ENCODE measurements around the gene LGR5. TPM values are rescaled to one million over a fixed set of nuclear protein-coding genes. Genes with fewer than 3 reads are reported as not detected.

LGR5 gene
- total and polyA plus RNA-seq, 9 of the 15 experiments (the other 6 are each of a cell fraction or from before 2014, with no cell fraction given): not detected

DNA sequence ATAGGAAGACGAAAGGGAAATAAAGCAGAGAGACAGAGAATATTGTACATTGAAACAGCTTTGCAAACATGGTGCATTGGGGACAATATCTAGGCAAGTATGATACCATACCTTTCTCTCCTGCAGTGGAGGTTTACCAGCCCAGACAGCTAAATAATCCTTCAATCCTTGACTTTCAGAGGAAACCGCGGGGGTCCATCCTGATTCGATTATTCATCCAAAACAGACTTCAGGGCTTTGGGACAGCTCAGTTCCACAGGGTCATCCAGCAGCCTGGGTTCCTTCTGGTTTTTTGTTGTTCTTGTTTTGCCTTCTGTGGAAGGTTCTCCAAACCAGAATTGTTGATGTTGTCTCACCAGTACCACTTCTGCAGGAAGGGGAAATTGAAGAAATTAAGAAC lies 81.5 kb downstream of the LGR5 start:
- BruUV-seq (replicated peaks): no TSS peak
- 0% methylated on average over 4 of the region's 4 CpGs for WGBS (ENCODE audit: insufficient coverage, low coverage, missing lambda C conversion rate)
- TF ChIP-seq, protein P1, sequence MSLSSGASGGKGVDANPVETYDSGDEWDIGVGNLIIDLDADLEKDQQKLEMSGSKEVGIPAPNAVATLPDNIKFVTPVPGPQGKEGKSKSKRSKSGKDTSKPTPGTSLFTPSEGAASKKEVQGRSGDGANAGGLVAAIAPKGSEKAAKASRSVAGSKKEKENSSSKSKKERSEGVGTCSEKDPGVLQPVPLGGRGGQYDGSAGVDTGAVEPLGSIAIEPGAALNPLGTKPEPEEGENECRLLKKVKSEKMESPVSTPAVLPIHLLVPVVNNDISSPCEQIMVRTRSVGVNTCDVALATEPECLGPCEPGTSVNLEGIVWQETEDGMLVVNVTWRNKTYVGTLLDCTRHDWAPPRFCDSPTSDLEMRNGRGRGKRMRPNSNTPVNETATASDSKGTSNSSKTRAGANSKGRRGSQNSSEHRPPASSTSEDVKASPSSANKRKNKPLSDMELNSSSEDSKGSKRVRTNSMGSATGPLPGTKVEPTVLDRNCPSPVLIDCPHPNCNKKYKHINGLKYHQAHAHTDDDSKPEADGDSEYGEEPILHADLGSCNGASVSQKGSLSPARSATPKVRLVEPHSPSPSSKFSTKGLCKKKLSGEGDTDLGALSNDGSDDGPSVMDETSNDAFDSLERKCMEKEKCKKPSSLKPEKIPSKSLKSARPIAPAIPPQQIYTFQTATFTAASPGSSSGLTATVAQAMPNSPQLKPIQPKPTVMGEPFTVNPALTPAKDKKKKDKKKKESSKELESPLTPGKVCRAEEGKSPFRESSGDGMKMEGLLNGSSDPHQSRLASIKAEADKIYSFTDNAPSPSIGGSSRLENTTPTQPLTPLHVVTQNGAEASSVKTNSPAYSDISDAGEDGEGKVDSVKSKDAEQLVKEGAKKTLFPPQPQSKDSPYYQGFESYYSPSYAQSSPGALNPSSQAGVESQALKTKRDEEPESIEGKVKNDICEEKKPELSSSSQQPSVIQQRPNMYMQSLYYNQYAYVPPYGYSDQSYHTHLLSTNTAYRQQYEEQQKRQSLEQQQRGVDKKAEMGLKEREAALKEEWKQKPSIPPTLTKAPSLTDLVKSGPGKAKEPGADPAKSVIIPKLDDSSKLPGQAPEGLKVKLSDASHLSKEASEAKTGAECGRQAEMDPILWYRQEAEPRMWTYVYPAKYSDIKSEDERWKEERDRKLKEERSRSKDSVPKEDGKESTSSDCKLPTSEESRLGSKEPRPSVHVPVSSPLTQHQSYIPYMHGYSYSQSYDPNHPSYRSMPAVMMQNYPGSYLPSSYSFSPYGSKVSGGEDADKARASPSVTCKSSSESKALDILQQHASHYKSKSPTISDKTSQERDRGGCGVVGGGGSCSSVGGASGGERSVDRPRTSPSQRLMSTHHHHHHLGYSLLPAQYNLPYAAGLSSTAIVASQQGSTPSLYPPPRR (CRISPR knock-in tag; IDR thresholded peaks at IDR 0.05; ENCODE audit: borderline replicate concordance): no peak
- TF ChIP-seq ILK (tag; IDR thresholded peaks at IDR 0.05; ENCODE audit: borderline replicate concordance, low read depth) (no peak), ZNF431 (CRISPR knock-in tag; IDR thresholded peaks at IDR 0.05) (no peak), SRSF7 (optimal IDR thresholded peaks at IDR 0.05; ENCODE audit: low read depth, low read length) (no peak), LARP7 (IDR thresholded peaks at IDR 0.05) (no peak), MYNN (IDR thresholded peaks at IDR 0.05) (no peak), MYNN (CRISPR knock-in tag; IDR thresholded peaks at IDR 0.05) (no peak), EP400 (IDR thresholded peaks at IDR 0.05) (no peak), RBM15 (IDR thresholded peaks at IDR 0.05; ENCODE audit: insufficient read depth, low read length) (no peak), HNRNPUL1 (IDR thresholded peaks at IDR 0.05; ENCODE audit: low read length) (no peak), ZNF134 (CRISPR knock-in tag; conservative IDR thresholded peaks at IDR 0.05) (no peak)
- TF ChIP-seq, protein P2, sequence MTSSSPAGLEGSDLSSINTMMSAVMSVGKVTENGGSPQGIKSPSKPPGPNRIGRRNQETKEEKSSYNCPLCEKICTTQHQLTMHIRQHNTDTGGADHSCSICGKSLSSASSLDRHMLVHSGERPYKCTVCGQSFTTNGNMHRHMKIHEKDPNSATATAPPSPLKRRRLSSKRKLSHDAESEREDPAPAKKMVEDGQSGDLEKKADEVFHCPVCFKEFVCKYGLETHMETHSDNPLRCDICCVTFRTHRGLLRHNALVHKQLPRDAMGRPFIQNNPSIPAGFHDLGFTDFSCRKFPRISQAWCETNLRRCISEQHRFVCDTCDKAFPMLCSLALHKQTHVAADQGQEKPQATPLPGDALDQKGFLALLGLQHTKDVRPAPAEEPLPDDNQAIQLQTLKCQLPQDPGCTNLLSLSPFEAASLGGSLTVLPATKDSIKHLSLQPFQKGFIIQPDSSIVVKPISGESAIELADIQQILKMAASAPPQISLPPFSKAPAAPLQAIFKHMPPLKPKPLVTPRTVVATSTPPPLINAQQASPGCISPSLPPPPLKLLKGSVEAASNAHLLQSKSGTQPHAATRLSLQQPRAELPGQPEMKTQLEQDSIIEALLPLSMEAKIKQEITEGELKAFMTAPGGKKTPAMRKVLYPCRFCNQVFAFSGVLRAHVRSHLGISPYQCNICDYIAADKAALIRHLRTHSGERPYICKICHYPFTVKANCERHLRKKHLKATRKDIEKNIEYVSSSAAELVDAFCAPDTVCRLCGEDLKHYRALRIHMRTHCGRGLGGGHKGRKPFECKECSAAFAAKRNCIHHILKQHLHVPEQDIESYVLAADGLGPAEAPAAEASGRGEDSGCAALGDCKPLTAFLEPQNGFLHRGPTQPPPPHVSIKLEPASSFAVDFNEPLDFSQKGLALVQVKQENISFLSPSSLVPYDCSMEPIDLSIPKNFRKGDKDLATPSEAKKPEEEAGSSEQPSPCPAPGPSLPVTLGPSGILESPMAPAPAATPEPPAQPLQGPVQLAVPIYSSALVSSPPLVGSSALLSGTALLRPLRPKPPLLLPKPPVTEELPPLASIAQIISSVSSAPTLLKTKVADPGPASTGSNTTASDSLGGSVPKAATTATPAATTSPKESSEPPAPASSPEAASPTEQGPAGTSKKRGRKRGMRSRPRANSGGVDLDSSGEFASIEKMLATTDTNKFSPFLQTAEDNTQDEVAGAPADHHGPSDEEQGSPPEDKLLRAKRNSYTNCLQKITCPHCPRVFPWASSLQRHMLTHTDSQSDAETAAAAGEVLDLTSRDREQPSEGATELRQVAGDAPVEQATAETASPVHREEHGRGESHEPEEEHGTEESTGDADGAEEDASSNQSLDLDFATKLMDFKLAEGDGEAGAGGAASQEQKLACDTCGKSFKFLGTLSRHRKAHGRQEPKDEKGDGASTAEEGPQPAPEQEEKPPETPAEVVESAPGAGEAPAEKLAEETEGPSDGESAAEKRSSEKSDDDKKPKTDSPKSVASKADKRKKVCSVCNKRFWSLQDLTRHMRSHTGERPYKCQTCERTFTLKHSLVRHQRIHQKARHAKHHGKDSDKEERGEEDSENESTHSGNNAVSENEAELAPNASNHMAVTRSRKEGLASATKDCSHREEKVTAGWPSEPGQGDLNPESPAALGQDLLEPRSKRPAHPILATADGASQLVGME (CRISPR knock-in tag; IDR thresholded peaks at IDR 0.05): no peak
- TF ChIP-seq, protein P3, sequence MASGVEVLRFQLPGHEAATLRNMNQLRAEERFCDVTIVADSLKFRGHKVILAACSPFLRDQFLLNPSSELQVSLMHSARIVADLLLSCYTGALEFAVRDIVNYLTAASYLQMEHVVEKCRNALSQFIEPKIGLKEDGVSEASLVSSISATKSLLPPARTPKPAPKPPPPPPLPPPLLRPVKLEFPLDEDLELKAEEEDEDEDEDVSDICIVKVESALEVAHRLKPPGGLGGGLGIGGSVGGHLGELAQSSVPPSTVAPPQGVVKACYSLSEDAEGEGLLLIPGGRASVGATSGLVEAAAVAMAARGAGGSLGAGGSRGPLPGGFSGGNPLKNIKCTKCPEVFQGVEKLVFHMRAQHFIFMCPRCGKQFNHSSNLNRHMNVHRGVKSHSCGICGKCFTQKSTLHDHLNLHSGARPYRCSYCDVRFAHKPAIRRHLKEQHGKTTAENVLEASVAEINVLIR (CRISPR knock-in tag; IDR thresholded peaks at IDR 0.05): no peak

More for the DNA sequence above, 81.5 kb downstream of the LGR5 start:
- in situ Hi-C loops (cut with MboI): no loop called here
- no peak for FAIRE-seq
- Histone ChIP-seq H2AFZ (ENCODE audit: low read depth, low read length) (no peak overlapping the region), H3K4me2 (ENCODE audit: insufficient read depth, low read length) (no peak overlapping the region), H3K9me1 (ENCODE audit: control insufficient read depth, insufficient read depth, low read length) (no peaks in the 10 kb centered on the region), H3K27me3 (ENCODE audit: control insufficient read depth in 2 of 2, insufficient read depth in 2 of 2, low read length in 2 of 2) (peaks cover 0 to 6% of the 10 kb centered on the region in 2 experiments; a peak in 2 of 5 replicates), H3K9ac (ENCODE audit: insufficient read depth in 1 of 2, low read depth in 2 of 2, low read length in 2 of 2) (no peak overlapping the region), H3K4me3 (no peak overlapping the region), H3K9me3 (replicated peaks; ENCODE audit: control insufficient read depth, insufficient read depth, low read depth, low read length) (no peaks in the 10 kb centered on the region), H3K27ac (ENCODE audit: extremely low read depth, low read depth, low read length) (no peak overlapping the region), H3K4me1 (replicated peaks in 1 of 2; ENCODE audit: control insufficient read depth in 2 of 2, insufficient read depth in 2 of 2, low read length in 2 of 2) (no peaks in the 10 kb centered on the region), H3K79me2 (ENCODE audit: control insufficient read depth, insufficient read depth, low read length) (no peaks in the 10 kb centered on the region), H3K36me3 (ENCODE audit: control insufficient read depth, insufficient read depth, low read length) (no peaks in the 10 kb centered on the region), H4K20me1 (replicated peaks; ENCODE audit: control insufficient read depth, insufficient read depth, low read length) (no peaks in the 10 kb centered on the region)
- intact Hi-C loops (cut with micrococcal nuclease): no loop called here
- POLR2A ChIA-PET: interaction anchor here (0.7 to 1.1 kb wide), 2 partner anchors 12 to 17 kb away, joined by 3 read pairs; no protein-coding TSS in a partner anchor
- ATAC-seq: no peak
- DNase-seq (ENCODE audit: extremely low read depth in 1 of 4, low spot score in 3 of 4): no peak
- CTCF ChIA-PET (ENCODE audit: low intra/inter-chr PET ratio): no interaction called here

All from K562 (cell line).